Inferior parietal cortex (tissue), 1 donor: Measurements from ENCODE around the gene TCF3.
"Not testable (repeated sequence)": the region's sequence is repeated elsewhere in the genome, so short reads cannot be mapped to it uniquely, and the experiment has no call there.

Experiments used
- DNase-seq: peaks from one replicate; pipeline ENCODE4 v3.0.0-alpha.2; 2016; ENCODE audit errors: extremely low spot score

Gene TCF3

DNA sequence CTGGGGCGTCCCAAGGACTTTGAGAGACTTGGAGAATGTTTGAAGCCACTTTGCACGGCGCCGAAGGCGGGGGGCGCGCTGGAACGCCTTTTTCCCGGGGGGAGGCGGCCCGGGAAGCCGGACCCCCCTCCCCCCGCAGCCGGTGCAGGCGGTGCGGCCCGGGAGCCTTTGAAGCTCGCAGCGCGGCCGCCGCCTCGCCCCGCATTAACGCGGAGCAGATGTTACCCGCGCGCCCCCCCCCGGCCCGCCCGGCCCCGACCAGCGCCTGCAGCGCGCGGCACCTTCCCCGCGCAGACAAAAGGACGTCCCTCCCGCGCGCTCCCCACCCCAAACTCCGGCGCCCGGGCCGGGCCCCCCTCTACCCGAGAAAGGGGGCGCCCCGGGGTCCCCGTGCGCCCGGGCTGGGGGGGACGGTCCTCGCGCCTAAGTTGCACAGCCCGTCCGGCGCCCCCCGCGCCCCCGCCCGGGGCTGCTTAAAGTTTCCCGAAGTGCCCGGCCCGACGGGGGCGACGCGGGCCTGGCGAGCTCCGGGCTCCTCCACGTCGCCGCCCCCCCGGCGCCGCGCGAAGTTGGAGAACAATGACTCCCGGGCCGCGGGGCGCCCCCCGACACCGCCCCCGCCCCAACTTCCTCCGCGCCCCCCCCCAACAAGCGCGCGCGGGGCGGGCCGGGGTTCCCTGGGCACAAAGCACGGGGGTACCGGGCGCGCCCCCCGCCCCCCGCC lies 685 bp downstream of the TCF3 start:
- no peak for DNase-seq

DNA sequence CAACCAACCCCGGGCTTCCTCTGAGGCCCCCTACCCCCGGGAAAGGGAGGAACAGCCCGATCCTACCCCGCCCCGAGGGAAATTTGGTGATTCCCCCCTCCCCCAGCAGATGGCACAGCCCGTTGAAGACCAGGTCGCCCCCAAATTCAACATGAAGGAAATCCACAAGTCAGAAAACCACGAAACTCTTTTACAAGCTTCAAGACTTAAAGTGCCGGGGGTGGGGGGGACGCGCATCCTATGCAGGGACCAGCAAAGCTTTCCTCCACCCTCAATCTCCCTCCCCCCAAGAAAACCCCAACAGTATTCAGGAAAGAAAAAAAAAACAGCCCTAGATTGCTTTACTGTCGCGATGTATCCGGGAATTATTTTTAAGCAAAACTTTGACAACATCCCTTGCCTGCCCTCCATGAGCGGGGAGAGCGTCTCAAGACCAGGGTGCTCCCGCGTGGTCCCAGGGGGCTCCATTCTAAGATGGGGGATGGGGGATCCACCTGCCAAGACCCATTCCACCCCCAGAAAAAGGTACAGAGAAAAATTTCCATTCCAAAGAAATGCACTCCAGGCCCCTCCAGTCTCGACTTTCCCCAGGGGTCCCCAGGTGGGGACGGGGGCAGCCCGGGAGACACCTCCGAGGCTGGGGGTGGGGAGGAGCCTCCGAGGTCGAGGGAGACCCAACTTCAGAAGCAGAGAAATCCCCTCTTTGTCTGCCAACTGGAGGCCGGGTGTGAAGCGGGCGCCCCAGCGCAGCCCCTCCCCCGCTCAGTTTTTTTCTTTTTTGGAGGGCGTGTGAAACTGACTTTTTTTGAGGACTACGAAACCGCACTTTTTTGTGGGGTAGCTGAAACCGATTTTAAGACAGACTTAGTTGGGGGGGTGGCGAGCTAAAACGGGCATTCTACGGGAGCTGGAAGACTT lies 1.5 kb downstream of the TCF3 start:
- no peak for DNase-seq

DNA sequence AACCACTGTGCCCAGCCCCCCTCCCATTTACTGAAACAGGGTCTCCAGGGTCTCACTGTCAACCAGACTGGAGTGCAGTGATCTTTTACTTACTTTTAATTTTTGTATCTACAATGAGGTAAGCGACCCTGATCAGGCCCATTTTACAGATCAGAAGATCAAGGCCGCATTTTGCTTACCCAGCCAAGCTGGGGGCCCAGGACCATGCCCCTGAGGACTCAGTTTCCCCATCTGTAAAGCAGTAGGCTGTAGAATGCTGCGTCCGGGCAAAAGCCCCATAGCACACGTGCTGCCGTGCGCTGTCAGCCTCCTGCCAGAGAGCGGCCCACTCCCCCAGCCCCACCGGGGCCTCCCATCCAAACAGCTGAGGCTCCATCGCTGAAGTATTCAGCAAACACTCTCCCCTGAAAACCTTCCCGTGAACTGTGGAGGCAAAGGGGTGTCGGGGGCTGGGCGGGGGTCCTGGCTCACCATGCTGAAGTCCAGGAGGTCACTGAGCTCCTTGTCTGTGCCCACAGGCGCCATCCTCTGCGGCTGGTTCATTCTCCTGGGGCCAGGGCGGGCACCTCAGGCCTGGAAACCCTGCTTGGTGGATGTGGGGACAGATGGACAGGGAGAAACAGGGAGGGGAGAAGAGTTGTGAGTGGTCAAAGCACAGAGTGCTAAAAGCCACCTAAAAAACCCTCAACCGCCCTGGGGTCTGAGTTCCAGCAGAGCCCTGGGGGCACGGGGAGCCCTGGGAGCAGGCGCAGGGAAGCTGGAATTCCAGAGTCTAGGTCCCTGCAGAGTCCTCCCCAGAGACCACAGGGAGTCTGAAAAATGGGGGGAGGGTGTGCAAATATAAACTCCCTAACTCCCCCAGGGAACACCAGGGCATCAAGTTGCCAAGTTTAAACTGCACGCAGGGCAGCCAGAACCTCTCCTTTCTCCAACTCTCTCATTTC lies 2.4 kb downstream of the TCF3 start:
- DNase-seq = no peak

DNA sequence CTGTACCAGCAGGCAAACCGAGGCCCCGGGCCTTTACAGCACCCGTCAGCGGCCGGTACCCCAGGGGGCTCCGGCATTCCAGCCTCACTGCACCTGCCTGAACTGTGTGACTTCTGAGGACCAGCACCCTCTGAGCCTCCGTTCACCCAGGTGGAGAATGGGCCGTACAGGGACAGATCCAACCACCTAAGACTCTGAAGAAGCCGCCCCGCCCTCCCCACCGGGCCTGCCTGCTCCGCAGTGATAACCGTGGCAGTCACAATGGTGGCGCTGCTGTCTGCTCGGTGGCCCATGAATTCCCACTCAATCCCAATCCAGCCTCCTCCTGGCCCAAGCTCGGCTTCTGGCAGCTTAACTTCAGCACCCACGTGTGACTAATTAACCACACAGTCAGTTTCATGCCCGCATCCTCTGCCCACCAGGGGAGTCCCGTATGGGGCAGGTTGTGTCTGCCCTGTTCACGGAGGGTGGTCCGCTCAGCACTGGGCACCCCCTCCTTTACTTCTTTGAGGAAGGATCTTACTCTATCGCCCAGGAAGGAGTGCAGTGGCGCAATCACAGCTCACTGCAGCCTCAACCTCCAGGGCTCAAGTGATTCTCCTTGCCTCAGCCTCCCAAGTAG lies 3.4 kb downstream of the TCF3 start:
- DNase-seq = no peak

DNA sequence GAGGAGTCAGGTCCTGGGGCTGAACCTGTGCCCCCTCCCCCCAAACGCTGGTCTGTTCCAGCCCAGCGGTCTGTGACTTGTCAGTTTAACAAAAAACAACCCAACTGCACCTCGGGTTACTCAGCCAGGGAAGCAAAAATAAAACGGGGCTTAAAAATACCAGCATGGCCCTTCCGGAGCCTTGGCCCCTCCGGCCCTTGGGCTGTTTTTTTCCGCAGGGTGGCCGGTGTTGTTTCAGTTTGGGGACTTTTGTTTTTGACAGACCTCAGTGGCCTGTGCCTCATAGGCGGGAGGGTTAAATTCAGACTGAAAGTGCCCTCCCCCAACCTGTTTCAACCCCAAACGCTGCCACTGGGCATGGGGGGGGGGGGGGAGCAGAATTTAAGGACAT lies 4.0 kb downstream of the TCF3 start:
- no peak for DNase-seq

DNA sequence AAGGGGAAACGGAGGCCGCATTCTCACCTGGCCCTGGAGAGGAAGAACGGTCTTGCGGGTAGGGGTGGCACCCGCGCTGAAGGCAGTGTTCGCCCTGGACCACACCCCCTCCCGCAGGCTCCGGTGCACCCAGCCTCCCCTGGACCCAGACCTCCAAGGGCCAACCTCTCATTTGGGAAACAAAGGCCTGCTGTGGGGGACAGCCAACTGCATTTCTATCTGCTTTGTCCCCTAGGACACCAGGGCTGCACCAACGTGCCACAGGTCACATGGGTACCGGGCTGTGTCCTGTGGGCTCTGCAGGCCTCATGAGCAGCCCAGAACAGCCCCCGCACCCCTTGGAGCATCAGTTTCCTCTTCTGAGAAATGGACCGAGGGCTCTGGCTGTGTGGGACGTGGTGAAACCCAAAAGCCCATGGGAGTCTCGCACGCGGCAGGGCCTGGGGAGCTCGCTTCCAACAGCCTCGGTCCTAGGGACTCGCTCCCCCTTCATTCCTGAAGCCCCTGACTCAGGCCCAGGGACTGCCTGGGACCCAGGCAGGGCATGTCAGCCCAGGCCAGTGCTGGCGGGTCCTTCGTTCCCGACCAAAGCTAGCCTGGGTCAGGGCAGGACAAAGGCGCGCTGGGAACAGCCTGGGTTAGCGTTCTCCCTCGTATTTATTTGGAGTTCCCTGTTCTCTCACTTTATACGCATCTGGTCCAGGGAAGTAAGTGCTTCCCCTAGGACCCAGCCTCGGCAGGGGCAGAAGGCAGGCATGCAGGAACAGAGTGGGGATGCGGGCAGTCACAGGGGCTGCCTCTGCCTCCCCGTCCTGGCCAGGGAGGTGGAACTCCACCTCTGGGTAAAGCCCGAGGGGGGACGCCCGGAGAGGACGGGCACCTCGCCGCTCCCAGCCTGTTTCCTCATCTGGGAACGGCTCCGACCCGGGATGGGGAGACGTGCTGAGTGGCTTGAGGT lies 4.6 kb downstream of the TCF3 start:
- no peak for DNase-seq

DNA sequence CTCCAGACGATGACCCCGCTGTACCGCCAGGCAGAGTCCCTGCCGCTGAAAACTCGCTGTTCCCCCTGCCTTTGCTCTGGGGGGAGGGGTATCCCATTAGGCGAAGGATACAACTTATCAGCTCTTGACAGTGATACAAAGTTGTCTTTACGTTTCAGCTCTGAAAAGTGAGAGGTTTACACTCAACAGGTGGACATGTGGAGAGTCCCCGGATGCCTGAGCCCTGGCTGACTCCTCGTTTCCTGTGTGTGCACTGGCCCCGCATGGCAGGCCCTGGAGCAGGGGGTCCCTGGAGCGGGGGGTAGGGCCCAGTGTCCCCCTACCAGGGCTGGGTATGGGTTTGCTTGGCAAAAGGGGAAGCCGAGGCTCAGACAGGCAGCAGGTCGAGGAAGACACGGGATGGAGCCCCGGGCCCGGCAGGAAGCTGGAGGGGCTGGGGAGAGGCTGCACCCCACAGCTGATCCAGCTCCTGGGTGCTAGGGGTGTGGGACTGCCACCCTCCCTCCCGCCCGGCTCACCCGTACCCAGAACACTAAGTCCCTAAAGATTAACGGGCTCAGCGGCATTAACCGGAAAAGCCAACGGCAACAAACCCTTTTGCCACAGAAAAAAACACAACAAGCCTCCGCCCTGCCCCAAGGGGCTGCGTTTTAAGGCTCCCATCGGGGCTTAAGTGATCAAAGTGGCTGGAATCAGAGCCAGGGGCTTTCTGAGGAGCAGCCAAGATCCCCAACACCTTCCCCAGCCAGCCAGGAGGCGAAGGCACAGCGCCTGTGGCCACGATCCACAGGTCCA lies 5.6 kb downstream of the TCF3 start:
- DNase-seq = no peak

DNA sequence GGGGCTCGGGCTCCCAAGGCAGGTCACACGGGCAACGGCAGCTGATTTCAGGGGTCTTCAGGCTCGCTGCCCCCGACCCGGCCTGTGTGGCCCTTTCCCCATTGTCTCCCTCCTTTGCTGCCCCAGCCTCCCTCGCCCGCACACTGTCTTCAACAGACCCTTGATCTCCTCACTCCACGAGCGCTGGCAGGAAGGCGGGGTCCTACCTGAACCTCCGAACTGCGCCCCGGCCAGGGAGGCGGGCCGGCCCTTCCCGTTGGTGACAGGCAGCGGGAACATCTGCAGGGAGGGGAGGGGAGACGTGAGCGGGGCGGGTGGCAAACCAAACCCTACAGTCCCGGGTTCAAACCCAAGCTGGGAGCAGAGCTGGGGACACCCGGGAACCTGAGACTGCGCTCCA lies 6.3 kb downstream of the TCF3 start:
- DNase-seq = no peak

DNA sequence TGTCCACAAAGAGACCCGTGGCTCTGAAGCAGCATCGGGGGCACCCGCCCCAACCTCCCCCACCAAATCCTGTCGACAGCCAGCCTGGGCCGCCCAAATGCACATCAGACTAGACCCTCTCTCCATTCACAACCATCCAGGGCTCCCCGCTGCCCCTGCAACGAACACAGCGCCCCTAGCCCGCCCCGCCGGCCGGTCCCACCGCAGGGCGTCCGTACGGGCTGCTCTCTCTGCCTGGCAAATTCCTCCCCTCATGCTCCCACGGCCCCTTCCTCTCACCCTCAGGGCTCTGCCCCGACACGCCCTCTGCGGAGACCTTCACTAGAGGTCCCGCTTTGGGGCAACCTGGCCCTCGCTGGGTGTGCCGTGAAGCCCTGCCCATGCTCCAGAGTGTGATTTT lies 7.1 kb downstream of the TCF3 start:
- no peak for DNase-seq

DNA sequence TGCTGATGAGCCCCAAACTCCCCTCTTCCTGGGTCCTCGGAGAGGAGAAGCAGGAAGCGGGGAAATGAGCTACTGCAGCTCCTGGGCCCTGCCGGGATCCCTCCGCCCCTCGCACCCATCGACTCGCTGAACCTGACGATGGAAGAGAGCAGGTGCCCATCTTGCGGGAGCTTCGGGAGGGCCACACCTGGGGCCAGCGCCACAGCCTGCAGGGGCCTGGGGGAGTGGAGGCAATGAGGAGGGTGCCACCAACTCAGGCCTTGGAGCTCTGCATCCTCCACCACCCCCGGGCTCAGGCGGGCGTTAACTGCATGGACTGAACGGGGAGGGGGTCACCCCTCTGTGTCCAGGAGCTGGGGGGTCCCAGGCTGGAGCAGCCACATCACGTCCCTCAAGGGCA lies 8.3 kb downstream of the TCF3 start:
- DNase-seq = no peak

DNA sequence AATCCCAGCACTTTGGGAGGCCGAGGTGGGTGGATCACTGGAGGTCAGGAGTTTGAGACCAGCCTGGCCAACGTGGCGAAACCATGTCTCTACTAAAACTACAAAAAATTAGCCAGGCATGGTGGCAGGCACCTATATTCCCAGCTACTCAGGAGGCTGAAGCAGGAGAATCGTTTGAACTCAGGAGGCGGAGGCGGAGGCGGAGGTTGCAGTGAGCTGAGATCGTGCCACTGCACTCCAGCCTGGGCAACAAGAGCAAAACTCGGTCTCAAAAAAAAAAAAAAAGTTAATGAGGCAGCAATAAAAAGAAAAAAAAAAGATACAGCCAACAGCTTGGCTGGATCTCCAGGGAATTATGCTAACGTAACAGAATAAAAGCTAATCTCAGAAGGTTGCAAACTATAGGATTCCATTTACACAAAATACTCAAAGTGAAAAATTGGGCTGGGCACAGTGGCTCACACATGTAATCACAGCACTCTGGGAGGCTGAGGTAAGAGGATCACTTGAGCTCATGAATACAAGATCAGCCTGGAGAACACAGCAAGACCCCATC lies 11.4 kb downstream of the TCF3 start:
- DNase-seq = not testable (repeated sequence)

DNA sequence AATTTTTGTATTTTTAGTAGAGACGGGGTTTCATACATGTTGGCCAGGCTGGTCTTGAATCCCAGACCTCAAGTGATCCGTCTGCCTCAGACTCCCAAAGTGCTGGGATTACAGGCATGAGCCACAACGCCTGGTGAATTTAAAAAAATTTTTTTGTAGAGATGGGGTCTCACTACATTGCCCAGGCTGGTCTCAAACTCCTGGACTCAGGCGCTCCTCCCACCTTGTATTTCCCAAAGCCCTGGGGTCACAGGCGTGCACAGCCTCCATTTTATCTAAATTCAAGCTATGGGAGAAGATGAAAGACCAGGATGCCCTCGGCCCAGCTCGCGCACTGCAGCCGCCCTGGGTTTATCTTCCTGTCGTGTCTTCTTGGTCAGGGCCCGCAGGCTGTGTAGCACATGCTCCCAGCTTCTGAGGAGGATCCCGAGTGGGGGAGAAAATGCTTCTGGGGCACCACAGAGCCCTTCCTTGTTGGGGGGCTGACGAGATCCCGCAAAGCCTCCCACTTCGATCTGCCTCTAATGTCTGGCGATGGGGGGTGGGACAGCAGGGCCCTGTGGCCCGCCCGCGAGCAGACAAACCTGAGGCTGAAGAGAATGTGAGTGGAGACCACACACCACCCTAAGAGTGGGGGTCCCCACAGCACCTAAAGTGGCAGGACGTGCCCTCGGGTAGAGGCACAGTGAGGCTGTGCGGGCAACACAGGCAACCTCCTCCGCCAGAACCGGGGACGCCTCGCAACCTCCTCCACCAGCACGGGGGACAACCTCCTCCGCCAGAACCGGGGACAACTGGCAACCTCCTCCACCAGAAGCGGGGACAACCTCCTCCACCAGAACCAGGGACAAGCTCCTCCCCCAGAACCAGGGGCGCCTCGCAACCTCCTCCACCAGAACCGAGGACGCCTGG lies 15.8 kb downstream of the TCF3 start:
- DNase-seq = no peak

DNA sequence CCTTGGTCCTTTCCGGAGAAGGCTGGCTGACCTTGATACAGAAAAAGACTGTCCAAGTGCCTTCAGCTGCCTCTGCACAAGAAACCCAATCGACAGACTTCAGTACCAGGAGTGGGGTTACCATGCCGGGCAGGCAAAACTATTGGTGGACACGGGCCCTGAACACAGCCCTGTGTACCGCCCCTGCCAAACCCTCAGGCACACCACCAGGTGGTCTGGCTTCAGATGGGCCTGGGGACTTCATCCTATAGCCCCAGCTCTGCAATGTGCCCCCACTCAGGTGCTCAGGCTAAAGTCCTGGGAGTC lies 17.5 kb downstream of the TCF3 start:
- no peak for DNase-seq

DNA sequence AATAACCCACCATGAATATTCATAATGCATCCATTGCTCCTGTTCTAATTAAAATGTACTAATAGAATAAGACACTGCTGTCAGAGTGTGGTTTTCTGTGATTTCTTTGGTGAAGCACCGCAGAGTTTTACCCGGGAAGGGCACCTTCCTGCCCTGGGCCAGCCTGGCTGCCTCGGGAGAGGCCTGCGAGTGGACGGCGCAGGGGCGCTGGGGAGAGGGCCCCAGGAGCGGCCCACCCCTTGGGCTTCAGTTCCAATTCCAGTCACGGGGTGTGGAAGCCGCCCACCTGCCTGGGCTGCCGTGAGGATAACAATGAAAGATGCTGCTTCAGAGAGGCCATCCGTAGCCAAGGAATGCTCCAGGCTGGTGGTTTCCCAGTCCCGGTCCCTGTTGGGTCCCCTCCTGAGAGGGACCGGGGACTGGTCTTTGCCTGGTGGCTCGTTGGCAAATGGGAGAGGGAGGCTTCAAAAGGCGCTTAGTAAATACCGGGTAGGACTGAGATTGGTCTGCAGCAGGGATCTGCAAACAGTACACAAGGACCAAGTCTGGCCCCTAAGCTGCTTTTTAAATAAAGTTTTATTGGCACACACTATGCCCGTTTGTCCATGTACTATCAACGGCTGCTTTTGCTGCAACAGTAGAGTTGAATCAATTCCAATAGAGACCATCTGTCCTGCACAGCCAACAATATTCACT lies 18.0 kb downstream of the TCF3 start:
- DNase-seq = no peak

DNA sequence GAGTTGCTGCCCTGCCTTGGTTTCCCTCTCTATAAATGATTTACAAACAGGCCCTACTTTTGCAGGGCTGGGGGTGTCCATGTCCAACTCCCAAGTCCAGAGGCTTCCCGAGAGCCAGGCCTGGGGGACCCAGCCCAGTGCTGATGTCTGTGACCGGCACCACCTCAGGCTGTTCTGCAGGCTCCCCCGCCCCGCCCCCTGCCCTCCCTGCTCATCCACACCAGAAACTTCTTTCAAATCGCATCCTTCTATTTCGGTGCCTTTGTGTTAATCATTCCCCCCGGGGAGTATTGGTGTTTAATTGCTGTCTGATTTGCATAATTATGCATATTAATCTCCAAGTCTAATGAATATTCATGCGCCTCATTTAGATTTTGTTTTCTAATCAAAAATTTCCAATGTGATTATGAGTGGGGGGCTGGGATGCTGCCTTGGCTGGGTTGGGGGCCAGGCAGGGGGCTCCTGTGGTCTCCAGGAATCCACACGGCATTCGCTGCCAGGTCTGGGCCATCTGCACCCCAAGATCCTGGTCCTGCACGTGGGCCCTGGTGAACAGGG lies 19.1 kb downstream of the TCF3 start:
- DNase-seq = no peak

DNA sequence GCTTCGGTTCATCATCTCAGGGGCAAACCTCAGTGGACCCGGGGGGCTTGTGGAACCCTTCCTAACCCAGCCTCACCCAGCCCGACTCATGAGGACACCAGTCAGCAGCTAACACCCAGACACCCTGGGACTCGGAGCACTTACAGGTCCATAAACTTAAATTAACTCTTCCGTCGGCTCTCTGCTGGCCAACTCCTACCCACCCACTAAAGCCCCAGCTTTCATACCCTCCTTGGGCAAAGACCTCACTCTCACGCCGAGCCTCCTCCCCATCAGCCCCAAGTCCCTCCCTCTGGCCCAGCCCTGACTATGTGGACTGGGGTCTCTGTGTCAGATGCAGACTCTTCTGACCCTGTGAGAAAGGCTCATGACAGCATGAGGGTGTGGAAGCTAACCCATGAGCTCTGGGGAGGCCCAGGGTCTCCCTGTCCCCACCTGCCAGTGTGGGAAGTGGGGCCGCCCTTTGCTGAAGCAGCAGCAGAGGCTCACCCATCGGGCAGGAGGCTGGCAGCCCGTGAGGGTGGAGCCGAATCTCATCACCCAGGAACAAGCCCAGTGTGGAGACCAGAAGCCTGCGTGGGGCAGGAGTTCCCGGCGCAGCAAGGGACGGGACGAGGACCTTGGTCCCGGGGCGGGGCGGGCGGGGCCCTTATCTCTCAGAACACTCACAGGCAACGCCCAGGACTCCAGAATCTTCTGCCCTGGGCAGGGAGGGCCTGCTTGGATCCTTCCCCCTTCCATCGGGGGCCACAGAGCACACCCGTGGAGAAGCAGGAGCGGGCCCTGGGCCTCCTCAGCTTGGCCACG lies 19.8 kb downstream of the TCF3 start:
- peak; percentile 17 for DNase-seq
